HG03064 (cell line): Measurements from ENCODE around the gene KAT6B.

ENCODE experiments used
- ATAC-seq: cut with Tn5 transposase; IDR thresholded peaks from one replicate; pipeline ENCODE4 v1.9.1; 2021; ENCODE audit warnings: low read depth; ENCODE audit not compliant: unreplicated experiment

The KAT6B gene

GRCh38 chr10:74944205-74944604 lies 117.8 kb downstream of the KAT6B start:
- no peak for ATAC-seq

GRCh38 chr10:74947781-74948401 lies 121.5 kb downstream of the KAT6B start:
- no peak for ATAC-seq

DNA sequence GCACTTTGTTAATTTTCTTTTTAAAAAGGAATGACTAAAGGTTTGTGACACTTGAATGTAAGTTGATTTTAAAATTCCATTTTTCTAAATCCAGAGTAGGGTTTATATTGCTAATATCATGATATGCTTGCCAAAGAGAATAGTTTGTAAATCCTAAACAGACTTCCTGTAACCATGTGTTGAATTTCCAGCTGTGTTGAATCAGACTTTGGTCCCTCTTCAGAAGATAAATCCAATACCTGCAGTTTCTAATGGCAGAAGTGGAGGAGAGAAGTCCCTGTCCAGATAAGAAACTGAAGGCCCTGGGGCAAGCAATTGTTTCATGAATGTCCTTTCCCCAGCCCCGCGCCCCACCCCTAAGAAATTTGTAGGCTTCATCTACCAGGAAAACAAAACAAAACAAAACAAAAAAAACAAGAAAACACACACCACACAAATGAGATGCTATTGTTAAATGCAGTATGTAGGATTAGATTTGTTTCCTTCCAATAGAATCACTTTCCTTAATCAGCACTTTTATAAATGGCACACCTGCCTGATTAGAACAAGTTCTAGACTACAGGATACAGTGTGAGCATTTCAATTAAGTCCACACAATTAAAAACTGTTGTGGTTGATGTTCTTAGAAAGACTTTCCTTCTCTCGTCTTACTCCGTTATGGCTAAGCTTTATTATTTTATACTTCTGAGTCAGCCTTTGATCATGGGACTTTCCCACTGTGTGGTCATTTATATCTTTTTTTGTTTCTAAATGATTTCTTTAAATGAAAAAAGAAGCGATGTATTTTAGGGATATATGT lies 122.8 kb downstream of the KAT6B start:
- ATAC-seq = no peak

DNA sequence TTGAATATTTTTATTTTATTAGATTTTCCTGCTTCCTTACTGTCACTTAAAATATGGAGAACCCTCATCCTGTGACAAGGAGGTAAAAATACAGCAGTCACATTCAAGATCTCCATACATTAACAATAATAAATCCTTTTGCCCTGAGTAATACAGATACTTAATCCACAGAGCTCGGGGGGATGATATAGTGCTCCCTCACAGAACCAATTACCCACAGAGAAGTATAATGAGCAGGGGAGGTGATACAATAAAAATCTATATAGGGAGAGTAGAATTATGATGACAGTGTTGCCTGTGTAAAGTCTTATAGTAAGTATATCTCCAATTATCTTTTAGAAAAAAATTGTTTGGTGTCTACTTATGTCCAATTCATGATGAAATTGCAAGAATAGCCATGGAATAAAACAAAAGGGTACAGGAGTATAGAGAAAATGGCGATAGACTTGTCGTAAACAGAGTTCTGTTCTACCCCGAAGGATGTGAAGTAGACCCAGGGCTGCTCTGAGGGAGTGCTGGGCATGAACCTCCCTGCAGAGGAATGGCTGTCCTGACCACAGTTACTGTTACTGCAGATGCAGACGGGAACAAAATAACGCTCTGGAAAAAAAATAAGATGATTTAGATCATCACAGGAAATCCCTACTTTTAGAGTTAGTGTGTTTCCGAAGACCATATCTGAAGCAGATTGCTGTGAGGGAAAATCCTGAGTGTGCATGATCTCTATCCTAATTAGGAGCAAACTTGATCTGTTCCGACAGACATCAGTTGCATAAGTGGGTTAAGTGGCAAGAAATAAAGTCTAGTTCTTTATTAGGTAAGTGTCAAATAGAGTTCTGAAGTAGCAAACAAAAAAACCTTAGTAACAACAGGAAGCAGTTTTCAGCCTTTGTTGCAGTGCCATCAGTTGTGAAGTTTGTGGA lies 123.7 kb downstream of the KAT6B start:
- no peak for ATAC-seq

DNA sequence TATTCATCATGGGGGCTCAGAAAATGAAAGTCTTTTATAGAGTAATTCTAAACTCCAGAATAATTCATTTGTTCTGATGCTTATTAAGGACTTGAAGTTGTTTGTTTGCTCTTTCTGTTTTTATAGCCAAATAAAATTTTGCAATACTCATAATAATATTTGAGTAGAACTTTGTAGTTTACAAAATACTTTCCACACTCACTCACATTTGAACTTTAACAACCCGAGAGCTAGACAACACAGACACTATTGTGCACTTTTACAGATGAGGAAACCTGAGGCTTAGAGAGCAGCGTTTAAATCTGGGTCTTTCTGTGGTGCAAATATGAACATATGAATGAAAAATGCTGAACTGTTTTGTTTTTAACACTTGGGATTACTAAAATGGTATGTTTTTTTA lies 126.8 kb downstream of the KAT6B start:
- ATAC-seq = no peak

DNA sequence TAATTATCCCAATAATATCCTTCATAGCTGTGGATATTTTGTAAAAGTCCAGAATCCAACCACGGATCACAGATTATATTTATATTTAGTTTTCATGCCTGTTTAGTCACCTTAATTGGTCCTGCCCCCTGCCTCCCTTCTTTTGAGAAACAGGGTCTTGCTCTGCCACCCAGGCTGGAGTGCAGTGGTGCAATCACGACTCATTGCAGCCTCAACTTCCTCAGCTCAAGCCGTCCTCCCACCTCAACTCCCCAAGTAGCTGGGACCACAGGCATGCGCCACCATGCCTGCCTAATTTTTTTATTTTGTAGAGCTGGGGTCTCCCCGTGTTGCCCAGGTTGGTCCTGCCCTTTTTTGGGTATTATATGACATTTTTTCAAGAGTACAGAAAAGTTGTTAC lies 129.4 kb downstream of the KAT6B start:
- no peak for ATAC-seq

DNA sequence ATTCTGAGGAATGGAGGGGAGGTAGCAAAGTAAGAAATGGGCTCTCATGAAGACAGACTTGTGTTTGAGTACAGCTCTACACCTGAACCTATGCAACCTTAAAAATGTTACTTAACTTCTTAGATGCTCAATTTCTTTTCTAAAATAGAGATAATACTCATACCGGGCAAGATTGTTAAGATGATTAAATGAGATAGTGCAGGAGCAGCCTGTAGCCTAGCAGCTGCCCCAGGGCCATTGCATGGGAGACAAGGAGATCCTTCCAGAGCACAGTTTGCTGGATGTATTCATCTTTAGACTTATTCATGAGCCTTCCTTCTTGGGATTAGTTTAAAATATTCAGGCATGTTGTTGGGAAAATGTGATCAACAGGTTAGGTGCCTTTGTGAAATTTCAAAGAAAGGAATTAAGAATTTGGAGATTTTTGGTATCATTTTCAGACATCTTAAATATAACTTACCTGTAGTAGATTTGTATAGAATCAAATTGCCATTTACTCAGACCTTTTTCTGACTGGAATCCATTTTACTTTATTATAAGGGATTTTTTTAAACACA lies 130.2 kb downstream of the KAT6B start:
- no peak for ATAC-seq

- no peak for ATAC-seq
These were observed 131.0 kb downstream of the KAT6B start for GRCh38 chr10:74957285-74957961.

GRCh38 chr10:74958316-74958715 lies 131.9 kb downstream of the KAT6B start:
- ATAC-seq = no peak

GRCh38 chr10:74960670-74961069 lies 134.3 kb downstream of the KAT6B start:
- no peak for ATAC-seq

- ATAC-seq = no peak
These were observed 136.1 kb downstream of the KAT6B start for GRCh38 chr10:74962517-74962916.

- no peak for ATAC-seq
These were observed 137.1 kb downstream of the KAT6B start for GRCh38 chr10:74963549-74963948.

DNA sequence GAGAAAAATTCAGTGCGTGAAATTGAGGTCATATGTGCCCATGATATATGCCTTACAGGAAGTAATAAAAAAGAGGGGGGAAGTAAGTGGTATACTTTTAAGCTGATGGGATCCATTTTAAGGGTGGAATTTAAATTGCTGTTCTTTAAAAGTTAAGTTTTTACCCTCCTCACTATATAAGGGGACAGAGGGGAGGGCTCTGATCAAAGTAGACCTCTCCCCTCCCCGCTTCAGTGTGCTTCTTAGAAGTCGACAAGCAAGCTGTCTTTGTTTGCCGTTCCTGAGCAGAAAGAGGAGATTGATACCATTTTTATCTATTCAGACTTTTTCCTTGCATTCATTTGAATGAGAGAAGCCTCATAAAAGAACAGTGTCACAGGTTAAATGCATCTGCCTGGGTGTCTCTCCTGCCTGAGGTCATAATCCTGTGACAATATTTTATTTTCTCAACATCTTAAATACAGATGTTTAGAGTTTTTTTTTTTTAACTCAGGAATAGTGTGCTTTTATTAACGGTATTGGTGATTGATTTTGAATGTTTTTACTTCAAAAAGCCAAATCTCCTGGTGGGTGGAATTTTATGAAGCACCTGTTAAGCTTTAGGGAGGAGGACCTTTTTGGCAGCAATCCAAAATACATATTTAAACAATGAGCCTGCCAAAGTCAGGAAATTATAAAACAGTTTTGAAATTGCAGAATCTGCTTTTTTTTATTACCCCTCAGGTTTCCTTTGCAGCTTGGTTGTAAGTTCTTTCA lies 141.7 kb downstream of the KAT6B start:
- ATAC-seq = no peak

DNA sequence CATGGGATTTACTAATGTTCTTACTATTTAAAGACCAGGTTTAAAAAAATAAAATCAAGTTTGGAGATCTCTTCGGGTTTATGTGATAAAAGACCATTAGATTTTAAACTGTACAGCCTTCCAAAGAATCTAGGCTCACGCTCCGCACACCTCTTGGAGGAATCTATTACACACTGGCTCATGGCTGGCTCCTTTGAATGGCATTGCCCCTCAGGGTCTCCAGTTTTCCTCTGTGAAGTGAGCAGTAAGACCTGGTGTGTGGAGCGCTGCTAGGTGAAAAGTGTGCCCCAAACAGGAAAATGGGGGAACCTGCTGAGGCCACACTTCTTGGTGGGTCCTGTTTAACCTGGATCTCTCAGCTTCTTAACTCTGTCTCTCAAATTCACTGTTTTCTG lies 142.3 kb downstream of the KAT6B start:
- ATAC-seq = no peak

DNA sequence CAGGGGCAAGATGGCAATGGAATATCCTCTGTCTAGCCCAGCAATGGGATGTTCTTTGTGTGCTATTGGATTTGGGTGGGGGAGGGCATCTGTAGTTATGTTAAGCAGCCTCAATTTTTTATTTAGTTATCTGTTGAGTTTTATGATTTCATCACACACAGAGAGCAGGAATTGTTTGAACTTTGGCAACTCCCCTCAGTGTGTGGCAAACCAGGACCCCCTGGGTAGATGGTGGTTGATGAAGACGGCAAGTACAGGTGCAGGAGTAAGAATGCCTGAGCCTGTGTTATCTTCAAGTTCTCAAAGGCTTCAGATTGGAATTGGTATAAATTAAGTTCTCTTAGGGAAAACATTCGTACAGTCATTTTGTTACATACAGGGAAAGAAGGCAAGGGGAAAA lies 142.7 kb downstream of the KAT6B start:
- no peak for ATAC-seq

DNA sequence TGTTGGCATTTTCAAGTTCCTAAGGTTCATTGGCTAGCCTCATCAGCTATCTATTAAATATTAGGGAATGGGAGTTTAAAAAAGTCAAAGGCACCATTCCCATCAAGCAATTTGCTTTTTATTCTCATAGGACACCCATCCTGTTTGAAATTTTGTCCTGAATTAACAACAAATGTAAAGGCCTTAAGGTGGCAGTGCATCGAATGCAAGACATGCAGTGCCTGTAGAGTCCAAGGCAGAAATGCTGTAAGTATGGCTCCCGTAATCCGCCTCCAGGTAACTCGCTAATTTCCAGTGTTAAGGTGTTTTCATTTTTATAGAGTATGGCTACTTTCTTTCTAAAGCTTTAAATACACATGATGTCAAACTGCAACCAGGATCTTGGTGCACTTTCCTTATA lies 143.1 kb downstream of the KAT6B start:
- no peak for ATAC-seq

DNA sequence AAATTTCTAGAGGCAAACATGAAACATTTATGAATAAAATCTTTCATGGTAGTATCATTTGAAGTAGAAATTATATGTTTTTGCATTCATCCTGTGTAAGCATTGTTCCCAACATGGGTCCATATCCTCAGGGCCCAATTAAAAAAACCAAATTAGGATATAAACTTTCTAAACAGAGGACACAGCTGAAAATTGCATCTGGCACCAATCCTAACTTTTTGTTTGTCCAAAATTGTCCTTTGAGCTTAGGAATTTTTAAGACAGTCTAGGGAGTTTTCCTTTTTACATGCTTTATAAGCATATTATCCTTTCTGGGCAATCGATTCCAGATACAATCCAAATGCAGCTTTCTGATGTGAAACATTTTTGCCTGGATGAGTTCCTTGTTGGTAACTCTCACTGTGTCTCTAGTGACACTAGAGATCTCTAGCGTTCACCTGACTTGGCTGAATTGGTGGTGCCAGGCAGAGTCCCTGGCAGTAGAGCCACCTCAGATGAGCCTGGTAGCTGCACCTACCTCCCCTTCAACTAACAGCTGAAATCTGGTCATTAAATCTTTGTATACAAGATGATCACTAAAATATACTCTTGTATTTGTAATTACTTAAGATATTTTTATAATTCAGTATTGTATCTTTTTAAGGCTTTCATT lies 147.5 kb downstream of the KAT6B start:
- no peak for ATAC-seq

GRCh38 chr10:74975758-74976157 lies 149.4 kb downstream of the KAT6B start:
- ATAC-seq = no peak

GRCh38 chr10:74976565-74976964 lies 150.2 kb downstream of the KAT6B start:
- no peak for ATAC-seq
